Fibroblast of skin of left quadriceps (primary cell): ENCODE data around the gene IQGAP1.
"Not testable (repeated sequence)": the region's sequence is repeated elsewhere in the genome, so short reads cannot be mapped to it uniquely, and the experiment has no call there.

ENCODE experiments used
- DNase-seq, 2 experiments: peaks; one replicate each; pipeline ENCODE4 v3.0.0-alpha.2; 2013; ENCODE audit warnings: low read depth in 2 of 2

The IQGAP1 gene

DNA sequence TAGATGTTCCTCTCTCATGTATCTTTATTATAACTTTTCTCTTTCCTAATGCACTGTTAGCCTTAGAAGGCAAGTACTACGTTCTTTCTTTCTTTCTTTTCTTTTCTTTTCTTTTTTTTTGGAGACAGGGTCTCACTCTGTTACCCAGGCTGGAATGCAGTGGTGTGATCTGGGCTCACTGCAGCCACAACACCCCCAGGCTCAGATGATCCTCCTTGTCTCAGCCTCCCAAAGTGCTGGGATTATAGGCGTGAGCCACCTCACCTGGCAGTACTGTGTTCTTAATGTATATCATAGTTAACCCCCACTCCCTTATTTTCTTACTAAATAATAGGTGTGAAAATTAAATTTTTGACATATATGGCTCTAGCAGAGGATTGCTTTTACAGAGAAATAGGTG lies 23.1 kb downstream of the IQGAP1 start:
- DNase-seq = no peak

DNA sequence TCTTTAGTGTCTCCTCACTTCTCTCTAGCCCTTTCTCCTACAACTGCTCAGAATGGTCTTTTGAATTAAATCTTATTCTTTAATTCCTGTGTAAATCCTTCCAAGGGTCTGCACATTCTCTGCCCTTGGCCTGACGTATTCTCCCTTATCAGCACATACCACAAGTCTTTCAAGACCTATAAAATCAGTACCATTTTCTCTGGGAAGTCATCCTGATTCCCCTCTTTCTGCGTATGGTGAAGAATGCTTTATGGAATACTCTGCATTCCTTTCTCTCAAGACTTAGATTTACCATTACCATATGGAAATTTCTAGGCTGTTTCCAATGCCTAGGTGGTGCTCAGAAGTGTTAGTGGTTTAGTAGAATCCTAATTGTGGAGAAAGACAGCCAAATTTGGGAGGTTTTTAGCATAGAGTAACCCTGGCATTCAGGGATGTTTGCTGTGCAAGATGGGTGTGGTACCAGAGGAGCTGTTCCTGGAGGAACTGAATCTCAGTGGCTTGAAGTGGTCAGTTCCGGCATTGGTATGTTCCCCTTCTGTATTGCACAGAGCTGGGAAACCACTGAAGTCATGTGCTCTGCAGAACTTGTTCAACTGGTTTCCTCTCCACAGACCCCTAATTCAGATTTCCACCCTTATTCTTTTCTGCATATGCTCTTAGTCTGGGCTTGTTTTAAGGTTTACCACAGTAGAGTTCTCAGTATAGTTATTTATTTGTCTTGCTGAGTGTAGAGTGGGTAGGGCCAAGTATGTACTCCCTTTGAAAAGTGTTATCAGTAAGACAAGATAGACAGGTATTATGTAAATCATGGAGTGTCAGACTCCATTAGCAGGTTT lies 24.5 kb downstream of the IQGAP1 start:
- peak; percentile 91 to 93 for DNase-seq

DNA sequence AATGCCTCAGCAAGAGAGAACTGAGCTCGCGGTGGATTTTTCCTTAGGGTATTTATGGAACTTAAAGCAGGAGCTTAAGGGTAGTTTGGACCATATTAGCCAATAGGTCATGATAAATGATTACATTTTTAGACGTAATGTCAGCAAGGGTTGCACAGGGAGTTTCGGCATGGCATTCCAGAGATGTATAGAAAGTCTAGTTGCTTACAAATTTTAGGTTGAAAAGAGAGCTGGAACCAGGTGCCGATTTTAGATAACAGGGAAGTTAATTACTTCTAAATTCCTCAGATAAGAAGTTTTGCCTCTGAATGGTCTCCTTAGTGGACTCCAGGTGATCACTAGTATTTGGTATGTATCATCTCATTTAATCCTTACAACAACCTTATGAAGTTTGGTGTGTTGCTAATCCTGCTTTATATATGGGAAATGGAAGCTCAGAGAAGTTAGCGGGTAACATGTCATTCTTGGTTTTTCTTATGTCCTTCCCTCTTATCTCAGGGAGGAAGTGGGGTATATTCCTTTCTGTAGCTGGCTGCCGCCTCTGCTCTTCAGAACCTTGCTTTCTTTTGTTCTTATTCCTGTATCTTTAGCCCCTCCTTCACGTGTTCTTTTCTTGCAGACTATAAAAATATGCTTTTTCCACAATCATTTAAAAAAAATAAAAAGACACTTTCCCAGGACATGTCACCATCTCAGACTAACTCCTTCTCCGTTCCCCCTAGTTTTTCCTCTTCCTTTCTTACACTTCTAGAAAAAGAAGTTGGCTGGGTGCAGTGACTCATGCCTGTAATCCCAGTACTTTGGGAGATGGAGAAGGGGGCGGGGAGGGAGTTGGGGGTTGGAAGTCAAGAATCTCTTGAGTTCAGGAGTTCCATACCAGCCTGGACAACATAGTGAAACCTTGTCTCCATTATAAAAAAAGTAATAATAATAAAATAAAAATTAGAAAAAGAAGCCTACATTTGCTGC lies 25.7 kb downstream of the IQGAP1 start:
- peak; percentile 30 to 40 for DNase-seq

DNA sequence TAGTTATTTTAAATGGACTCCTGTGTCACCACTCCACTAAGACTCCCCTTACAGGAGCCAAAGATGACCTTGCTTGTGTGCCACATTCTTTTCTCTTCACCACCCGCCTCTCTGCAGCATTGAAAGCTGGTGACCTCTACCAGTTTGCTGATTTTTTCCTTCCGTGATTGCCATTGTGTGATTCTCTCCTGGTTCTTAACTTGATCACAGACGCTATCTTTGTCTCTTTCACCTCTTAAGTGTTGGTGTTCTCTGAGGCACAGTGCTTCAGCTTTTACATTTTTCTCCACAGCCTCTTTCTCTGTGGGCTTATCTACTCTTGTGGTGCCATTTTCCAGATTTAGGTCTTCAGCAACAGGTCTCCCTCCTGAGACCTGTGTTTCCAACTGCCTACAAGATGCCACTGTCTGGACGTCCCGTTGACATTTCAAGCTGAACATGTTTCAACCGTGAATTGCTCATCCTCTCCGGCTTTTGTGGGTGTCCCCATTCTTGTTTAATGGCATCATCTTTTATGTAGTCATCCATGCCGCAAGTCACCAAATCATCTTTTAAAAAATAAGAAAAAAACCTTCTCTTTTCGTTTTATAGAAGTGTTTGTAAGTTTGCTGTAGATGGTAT lies 26.5 kb downstream of the IQGAP1 start:
- peak; percentile 64 for DNase-seq

DNA sequence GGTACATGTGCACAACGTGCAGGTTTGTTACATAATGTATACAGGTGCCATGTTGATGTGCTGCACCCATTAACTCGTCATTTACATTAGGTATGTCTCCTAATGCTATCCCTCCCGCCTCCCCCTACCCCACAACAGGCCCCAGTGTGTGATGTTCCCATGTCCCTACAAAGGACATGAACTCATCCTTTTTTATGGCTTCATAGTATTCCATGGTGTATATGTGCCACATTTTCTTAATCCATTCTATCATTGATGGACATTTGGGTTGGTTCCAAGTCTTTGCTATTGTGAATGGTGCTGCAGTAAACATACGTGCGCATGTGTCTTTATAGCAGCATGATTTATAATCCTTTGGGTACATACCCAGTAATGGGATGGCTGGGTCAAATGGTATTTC lies 28.0 kb downstream of the IQGAP1 start:
- DNase-seq = not testable (repeated sequence)

DNA sequence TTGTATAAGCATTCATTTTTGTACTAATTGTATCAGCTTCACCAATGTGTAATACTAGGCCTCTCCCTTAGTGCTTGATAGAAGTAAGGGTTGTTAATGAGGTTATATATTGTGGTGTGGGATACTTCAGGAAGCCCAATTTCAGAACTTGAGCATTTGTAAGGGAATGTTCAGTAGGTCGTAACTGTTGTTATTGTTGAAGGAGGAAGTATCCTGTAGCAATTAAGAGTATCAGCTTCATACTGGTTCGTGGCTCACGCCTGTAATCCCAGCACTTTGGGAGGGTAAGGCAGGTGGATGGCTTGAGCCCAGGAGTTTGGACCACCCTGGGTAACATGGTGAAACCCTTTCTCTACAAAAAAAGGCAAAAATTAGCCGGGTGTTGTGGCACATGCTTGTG lies 30.6 kb downstream of the IQGAP1 start:
- no peak for DNase-seq

DNA sequence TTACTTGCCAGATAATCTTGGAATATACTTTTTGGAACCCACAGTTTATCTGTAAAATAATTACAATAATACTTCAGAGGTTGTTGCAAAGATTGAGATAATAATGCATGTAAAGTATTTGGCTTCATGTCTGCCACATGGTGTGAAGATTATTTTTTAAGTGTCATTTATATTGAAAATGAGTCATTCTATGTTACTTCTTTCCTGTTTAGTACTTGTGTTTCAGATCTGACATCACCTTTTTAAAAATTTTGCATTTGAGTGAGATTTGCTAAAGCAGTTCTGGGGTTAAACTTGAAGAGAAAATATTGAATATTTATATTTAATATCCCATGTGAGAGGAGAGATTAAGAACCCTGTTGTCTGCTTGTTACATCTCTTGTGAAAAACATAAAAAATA lies 31.2 kb downstream of the IQGAP1 start:
- DNase-seq = no peak

DNA sequence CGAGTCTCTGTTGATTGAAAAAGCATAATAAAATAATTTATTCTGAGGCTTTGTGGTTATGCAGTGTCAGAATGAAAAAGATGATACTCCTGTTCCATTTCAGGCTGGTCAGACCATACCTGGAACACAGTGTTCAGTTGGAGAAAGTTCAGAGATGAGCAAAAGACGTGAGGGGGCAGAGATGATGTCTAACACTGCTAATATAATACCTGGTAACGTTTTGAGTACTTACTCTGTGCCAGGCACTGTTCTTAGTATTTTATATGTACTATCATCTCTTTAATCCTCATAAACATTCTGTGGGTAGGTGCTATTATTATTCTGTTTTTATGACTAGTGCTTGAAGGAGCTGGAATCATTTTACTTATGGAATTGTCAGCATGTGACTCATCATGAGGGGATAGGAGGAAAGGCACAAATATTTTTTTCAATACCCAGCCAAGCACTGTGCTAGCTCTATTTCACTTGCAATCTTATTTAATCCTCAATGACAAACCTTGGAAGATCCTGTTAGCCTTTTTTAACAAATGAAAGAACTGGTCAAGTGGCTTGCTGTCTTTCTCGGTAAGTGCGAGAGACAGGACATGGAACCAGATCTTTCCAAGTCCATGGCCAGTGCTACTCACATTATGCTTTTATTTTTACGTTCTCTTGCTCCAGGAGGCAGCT lies 31.8 kb downstream of the IQGAP1 start:
- peak; percentile 80 to 82 for DNase-seq

DNA sequence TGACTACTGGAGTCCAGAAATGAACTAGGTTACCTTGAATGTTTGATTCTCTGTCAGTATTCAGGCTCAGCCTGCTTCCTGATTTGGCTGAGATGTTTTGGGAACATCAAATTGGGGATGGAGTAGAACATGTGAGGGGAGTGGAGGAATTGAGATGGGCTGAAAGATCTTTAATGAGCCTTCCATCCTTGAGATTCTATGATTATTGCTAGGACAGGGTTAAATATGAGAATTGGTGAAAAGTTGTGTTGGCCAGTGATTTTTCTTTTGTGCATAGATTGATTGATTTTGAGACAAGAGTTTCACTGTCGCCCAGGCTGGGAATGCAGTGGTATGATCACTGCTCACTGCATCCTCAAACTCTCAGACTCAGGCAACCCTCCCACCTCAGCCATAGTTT lies 32.4 kb downstream of the IQGAP1 start:
- DNase-seq = no peak

DNA sequence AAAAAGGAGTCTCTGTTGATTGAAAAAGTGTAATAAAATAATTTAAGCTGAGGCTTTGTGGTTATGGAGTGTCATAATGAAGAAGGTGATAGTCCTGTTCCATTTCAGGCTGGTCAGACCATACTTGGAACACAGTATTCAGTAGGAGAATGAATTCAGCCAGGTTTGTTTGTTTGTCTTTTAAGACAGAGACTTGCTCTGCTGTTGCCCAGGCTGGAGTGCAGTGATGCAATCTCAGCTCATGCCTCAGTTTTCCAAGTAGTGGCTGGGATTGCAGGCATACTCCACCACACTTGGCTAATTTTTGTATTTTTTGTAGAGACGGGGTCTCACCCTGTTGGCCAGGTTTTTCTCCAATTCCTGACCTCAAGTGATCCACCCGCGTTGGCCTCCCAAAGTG lies 33.5 kb downstream of the IQGAP1 start:
- DNase-seq = no peak

DNA sequence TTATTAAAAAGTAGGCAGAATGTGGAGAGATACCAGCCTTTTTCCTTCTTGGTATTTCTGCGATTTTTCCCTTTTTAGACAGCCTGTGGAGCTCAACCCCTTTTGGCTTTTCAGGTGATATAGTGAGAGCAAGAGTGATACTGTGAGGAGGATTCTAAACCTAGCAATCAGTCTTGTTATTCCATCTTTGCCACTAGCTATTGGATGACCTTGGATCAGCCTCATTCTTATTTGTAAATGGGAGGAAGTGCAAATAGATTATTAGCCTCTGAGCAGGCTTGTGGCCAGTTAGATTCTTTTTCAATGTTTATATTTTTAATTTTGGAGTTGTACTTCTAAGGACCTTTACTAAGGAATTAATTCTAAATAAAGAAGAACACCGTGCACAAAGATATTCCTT lies 34.0 kb downstream of the IQGAP1 start:
- no peak for DNase-seq

DNA sequence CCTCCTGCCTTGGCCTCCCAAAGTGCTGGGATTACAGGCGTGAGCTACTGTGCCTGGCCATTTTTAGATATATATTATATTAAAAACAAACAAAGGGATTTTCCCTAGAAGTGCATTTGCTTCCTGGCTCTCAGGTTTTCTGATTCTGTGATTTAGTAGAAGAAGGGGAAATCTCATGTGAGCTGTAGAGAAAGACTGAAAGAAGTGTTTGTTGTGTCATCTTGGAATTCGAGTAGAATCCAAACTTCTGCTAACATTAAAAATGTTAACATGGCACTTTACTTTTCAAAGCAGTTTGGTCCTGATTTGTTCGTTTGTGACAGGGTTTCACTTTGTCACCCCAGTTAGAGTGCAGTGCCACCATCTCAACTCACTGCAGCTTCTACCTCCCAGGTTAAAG lies 34.9 kb downstream of the IQGAP1 start:
- no peak for DNase-seq

DNA sequence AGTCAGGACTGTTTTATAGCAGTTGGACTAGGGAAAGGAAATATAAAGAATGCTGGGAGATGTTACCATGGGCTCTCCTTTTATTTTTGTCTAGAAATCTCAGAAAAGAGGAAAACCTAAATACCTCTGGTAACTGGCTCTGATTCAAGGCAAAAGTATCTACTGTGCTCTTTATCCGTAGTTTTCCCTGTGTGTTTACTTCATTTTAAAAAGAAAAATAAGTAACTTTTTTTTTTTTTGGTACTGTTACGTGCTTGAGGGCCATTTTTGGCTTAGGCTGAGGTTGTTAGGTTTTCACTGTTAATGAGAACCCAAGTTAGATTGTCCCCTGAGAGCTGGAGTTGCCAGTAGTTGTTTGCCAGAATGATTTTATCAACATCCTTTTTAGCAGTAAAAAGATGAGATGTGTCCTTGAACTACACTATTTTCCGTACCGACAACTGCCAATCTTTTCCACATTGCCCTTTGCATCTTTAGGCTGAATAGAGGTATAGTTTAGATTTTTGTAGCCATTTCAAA lies 35.8 kb downstream of the IQGAP1 start:
- no peak for DNase-seq

DNA sequence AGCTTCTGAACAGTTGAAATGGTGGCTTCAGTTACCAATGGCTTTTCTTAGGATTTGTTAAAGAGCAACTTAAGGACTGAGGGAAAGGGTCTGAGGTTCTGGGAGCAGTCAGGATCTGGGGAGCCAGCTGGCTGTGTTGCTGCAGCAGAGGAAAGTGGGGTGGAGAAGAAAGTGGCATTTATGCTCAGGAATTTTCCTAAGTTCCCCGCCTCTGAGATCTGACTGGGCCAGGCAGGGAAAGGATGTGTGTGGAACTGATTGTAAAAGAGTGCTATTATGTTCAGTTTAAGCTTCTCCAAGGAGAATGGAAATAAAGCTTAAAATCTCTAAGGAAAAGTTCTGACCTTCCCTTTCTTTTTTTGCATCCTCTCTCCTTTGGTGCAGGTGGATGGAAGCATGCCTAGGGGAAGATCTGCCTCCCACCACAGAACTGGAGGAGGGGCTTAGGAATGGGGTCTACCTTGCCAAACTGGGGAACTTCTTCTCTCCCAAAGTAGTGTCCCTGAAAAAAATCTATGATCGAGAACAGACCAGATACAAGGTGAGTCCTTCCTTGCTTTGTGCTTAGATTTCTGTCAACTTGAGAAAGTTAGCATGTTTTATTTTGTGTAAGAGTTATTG lies 37.8 kb downstream of the IQGAP1 start:
- no peak for DNase-seq

DNA sequence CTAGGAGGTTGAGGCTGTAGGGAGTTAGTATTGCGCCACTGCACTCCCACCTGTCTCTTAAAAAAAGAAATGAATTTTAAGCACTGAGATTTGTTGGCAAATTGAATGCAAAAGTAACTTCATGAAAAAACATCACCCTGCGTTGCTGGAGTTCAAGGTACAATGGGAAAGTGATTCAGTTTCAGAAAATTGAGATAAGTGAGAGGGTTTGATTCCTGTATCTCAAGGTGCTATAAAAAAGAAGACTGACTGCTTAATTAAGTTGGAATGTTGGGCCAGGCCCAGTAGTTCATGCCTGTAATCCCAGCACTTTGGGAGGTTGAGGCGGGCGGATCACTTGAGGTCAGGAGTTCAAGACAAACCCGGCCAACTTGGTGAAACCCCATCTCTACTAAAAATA lies 39.1 kb downstream of the IQGAP1 start:
- DNase-seq = no peak

DNA sequence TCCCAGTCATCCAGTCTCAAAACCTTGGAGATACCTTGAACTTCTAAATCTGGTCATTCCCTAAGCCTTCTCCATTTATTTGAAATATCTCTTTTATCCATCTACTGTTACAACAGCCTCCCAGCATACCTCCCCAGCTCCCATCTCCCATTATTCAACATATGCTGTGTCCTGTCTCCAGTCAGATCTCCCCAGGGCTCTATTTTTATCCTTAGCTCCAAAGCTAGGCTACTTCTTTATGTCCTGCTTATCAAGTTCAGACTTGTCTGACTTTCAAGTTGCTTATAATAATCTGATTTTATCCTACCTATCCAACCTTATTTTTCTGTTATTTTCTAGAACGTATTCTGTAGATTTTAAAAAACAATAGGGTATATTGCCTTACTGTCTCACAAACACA lies 44.2 kb downstream of the IQGAP1 start:
- DNase-seq = no peak

DNA sequence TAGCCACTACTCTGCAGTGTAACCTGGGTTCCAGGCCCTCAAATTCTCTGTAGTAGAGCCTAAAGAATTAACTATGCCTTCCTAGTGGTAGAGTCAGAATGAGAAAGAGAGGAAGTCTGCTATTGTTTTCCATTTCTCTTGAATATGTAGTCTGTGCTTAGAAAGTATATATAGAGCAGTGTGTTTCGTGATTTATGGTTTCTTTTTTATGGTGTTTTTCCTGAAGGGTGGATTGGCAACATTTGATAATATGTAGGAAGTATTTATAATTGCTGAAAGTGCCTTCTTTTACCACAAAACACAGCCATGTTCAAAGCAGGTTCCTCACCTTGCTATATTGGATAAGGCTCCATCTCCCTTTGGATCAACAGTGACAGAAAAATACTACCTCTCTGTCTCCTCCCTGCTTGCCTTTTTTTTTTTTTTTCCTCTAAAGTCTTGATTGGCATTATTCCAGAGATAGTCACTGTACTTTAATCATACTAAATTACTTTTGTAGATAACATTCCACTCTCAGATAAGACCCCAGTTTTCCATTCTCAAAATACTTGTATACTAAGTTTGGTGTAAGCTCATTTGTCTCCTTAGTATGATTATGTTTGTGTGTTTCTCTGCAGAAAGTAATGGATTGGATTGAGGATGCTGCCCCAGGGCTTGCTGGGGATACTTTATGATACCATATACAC lies 47.8 kb downstream of the IQGAP1 start:
- DNase-seq = no peak

DNA sequence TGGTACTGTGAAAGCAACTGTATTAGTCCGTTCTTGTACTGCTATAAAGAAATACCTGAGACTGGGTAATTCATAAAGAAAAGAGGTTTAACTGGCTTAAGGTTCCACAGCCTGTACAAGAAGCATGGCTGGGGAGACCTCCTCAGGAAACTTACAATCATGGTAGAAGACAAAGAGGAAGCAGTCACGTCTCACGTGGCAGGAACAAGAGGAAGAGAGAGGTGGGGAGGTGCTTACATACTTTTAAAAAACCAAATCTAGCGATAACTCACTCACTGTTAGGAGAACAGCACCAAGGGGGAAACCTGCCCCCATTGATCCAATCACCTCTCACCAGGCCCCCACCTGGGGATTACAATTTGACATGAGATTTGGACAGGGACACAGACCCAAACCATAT lies 48.9 kb downstream of the IQGAP1 start:
- no peak for DNase-seq

DNA sequence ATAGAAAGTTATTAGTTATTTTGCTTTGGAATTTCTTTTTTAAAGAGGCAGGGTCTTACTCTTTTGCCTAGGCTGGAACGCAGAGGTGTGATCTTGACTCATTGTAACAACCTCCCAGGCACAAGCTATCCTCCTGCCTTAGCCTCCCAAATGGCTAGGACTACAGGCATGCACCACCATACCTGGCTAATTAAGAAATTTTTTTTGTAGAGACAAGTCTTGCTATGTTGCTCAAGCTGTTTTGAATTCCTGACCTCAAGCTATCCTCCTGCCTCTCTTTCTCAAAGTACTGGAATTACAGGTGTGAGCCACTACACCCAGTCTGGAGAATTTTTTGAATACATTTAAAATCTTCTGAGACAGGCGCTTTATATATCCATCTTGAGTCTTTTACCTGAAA lies 49.5 kb downstream of the IQGAP1 start:
- DNase-seq = no peak

DNA sequence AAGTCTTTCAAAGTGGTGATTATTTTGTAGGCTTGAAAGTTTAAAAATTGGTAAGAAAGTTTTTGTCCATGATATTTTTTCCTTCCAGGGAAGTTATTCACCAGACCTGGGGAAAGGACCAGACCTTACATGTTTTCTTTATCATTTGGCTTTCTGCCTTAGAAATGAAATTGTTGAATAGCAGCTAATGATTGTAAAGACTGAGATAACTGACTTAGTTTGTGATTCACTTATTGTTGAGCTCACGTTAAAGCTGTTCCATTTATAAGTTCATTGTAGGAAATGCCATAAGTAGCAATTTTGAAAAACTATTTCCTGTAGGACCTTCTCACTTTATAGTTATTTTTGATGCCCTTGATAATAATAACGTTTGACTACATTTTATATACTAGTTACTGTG lies 51.9 kb downstream of the IQGAP1 start:
- no peak for DNase-seq

DNA sequence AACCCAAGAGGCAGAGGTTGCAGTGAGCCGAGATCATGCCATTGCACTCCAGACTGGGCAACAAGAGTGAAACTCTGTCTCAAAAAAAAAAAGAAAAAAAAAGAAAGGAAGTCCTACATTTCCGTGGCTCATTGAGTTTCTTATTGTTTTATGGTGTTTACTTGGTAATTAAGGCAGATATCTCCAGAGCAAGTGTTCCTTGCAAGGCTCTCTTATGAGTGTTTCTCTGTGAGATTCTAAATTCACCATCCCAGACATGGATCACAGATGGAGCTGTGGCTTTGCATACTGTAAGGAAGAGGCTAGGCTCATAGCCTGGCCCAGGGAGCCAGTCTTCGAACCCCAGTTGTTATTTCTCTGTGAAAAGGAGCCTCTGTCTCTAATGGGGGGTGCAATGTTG lies 53.0 kb downstream of the IQGAP1 start:
- no peak for DNase-seq
